Measurements from ENCODE around the gene CCDC102B.
A peak's percentile ranks its signal among the peaks of the same experiment; 100 is the strongest.

Gene CCDC102B

DNA sequence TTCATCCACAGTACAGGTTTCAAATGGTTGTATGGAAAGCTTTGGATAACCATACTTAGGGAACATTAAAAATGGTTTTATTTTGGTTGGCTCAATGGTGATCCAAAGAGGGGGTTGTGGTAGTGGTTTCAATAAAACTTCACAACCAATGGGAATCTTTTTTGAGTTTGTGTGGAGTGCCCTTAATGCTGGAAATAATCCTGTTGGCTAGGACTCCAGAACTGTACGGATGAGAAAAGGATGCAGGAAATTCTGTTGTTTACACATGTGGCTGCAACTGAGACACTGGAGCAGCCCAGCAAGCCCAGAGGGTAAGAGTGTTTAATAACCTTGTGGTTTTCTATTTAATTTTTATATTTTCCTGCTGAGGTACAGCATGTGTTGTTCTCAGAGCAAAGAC lies at the start of gene CCDC102B:
TSS of gene CCDC102B (plus strand) at position 210 of the 400 bp plus-strand sequence. CDS start 38,684 bp downstream, outside the sequence.
- no peaks in the 10 kb centered on the region for H3K36me3 ChIP-seq (ENCODE audit: insufficient read depth, low read length)
- H2AFZ ChIP-seq (ENCODE audit: low read length, unreplicated experiment), result peak within 1 kb of the TSS; percentile 48
- H3K4me1 ChIP-seq (ENCODE audit: control insufficient read depth, insufficient read depth, low read length, unreplicated experiment), result peaks cover 29% of the 10 kb centered on the region
- H3K27ac ChIP-seq (ENCODE audit: low read depth, low read length), result peak within 1 kb of the TSS; percentile 86
- peak within 1 kb of the TSS; percentile 71 for H3K4me3 ChIP-seq (ENCODE audit: low read depth, low read length)
- peaks cover 15% of the 10 kb centered on the region for H3K79me2 ChIP-seq (ENCODE audit: control insufficient read depth, insufficient read depth, low read length, unreplicated experiment)
- H3K27me3 ChIP-seq (ENCODE audit: insufficient read depth, low read length), result no peaks in the 10 kb centered on the region

- Histone ChIP-seq H3K4me1 (ENCODE audit: control insufficient read depth, insufficient read depth, low read length, unreplicated experiment) (no peaks in the 10 kb centered on the region), H3K27me3 (ENCODE audit: insufficient read depth, low read length) (no peaks in the 10 kb centered on the region), H3K4me3 (ENCODE audit: low read depth, low read length) (no peak overlapping the region), H2AFZ (ENCODE audit: low read length, unreplicated experiment) (no peak overlapping the region), H3K36me3 (ENCODE audit: insufficient read depth, low read length) (no peaks in the 10 kb centered on the region), H3K79me2 (ENCODE audit: control insufficient read depth, insufficient read depth, low read length, unreplicated experiment) (no peaks in the 10 kb centered on the region), H3K27ac (ENCODE audit: low read depth, low read length) (no peak overlapping the region)
Observed at GRCh38 chr18:68757126-68757525, 40.8 kb upstream of the CCDC102B start.

DNA sequence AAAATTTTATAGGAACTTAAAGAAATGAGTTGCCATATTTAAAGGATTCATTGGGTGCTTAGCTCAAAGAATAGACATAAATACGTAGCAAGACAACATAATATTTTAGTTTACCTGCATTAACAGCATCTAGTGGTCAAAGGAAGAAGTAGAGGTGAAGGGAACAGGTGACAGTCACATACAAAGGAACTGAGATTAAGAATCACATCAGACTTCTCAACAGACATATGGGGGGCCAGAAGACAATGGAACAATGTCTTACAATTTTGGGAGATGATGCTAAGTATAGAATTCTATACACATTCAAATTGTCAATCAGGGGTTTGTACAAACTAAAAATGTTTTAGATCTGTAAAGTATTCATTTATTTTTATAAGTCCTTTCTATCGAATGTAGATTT lies 38.6 kb upstream of the CCDC102B start:
- Histone ChIP-seq H3K4me1 (ENCODE audit: control insufficient read depth, insufficient read depth, low read length, unreplicated experiment) (peaks cover 19% of the 10 kb centered on the region), H2AFZ (ENCODE audit: low read length, unreplicated experiment) (no peak overlapping the region), H3K4me3 (ENCODE audit: low read depth, low read length) (no peak overlapping the region), H3K27me3 (ENCODE audit: insufficient read depth, low read length) (no peaks in the 10 kb centered on the region), H3K36me3 (ENCODE audit: insufficient read depth, low read length) (no peaks in the 10 kb centered on the region), H3K79me2 (ENCODE audit: control insufficient read depth, insufficient read depth, low read length, unreplicated experiment) (no peaks in the 10 kb centered on the region), H3K27ac (ENCODE audit: low read depth, low read length) (no peak overlapping the region)

GRCh38 chr18:68763083-68763482 lies 34.8 kb upstream of the CCDC102B start:
- Histone ChIP-seq H3K36me3 (ENCODE audit: insufficient read depth, low read length) (no peaks in the 10 kb centered on the region), H3K79me2 (ENCODE audit: control insufficient read depth, insufficient read depth, low read length, unreplicated experiment) (no peaks in the 10 kb centered on the region), H3K27ac (ENCODE audit: low read depth, low read length) (peak overlapping the region; percentile 93), H2AFZ (ENCODE audit: low read length, unreplicated experiment) (no peak overlapping the region), H3K4me1 (ENCODE audit: control insufficient read depth, insufficient read depth, low read length, unreplicated experiment) (peaks cover 21% of the 10 kb centered on the region), H3K27me3 (ENCODE audit: insufficient read depth, low read length) (no peaks in the 10 kb centered on the region), H3K4me3 (ENCODE audit: low read depth, low read length) (no peak overlapping the region)

DNA sequence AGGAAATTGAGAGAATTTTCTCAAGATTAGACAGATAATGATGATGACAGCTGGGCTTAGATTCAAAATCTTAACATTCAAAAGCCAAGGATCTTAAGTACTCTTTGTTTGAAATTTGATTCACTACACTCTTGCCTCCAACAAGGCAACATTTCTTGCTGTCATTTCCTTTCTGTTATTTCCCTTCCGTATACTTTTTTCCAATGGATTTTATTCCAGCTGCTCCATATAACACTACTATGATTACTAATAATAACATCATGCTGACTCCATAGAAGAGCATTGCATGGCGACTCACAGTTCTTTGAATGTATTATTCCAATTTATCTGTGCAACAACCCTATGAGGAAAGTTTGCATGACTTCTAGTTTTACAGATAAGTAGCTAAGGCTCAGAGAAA lies 33.9 kb upstream of the CCDC102B start:
- Histone ChIP-seq H3K27ac (ENCODE audit: low read depth, low read length) (peak overlapping the region; percentile 93), H3K4me1 (ENCODE audit: control insufficient read depth, insufficient read depth, low read length, unreplicated experiment) (peaks cover 21% of the 10 kb centered on the region), H3K36me3 (ENCODE audit: insufficient read depth, low read length) (no peaks in the 10 kb centered on the region), H2AFZ (ENCODE audit: low read length, unreplicated experiment) (peak overlapping the region; percentile 44), H3K79me2 (ENCODE audit: control insufficient read depth, insufficient read depth, low read length, unreplicated experiment) (no peaks in the 10 kb centered on the region), H3K27me3 (ENCODE audit: insufficient read depth, low read length) (no peaks in the 10 kb centered on the region), H3K4me3 (ENCODE audit: low read depth, low read length) (0 out of 2 replicates have a peak overlapping the region, but pooled peaks have one; percentile 31)

- H2AFZ ChIP-seq (ENCODE audit: low read length, unreplicated experiment), result peak overlapping the region; percentile 52
- peaks cover 5% of the 10 kb centered on the region; the same call in 1 of the 2 replicates for H3K36me3 ChIP-seq (ENCODE audit: insufficient read depth, low read length)
- no peaks in the 10 kb centered on the region for H3K79me2 ChIP-seq (ENCODE audit: control insufficient read depth, insufficient read depth, low read length, unreplicated experiment)
- H3K4me3 ChIP-seq (ENCODE audit: low read depth, low read length), result no peak overlapping the region
- H3K27ac ChIP-seq (ENCODE audit: low read depth, low read length), result no peak overlapping the region
- H3K4me1 ChIP-seq (ENCODE audit: control insufficient read depth, insufficient read depth, low read length, unreplicated experiment), result peaks cover 21% of the 10 kb centered on the region
- no peaks in the 10 kb centered on the region for H3K27me3 ChIP-seq (ENCODE audit: insufficient read depth, low read length)
Observed at GRCh38 chr18:68766433-68766832, 31.4 kb upstream of the CCDC102B start.

DNA sequence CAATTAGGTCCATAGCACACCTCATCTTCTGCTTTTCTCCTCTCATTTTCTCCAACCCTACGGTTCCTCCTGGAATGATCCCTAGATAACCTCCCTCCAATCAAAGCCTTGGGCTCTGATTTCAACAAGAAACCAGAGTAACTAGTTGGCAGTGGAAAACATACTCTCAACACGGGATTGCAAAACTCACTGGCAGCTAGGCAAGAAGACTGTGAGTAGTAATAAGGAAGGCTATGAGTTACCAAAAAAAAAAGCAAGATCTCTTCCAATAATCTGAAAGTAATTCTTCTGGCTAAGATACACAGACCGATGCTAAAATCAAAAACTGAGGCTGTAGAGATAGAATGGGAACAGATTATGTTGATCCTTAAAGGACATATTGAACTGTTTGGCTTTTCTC lies 28.4 kb upstream of the CCDC102B start:
- Histone ChIP-seq H3K4me3 (ENCODE audit: low read depth, low read length) (no peak overlapping the region), H3K27me3 (ENCODE audit: insufficient read depth, low read length) (no peaks in the 10 kb centered on the region), H2AFZ (ENCODE audit: low read length, unreplicated experiment) (no peak overlapping the region), H3K36me3 (ENCODE audit: insufficient read depth, low read length) (peaks cover 5% of the 10 kb centered on the region; the same call in 1 of the 2 replicates), H3K4me1 (ENCODE audit: control insufficient read depth, insufficient read depth, low read length, unreplicated experiment) (peaks cover 3% of the 10 kb centered on the region), H3K27ac (ENCODE audit: low read depth, low read length) (no peak overlapping the region), H3K79me2 (ENCODE audit: control insufficient read depth, insufficient read depth, low read length, unreplicated experiment) (no peaks in the 10 kb centered on the region)

DNA sequence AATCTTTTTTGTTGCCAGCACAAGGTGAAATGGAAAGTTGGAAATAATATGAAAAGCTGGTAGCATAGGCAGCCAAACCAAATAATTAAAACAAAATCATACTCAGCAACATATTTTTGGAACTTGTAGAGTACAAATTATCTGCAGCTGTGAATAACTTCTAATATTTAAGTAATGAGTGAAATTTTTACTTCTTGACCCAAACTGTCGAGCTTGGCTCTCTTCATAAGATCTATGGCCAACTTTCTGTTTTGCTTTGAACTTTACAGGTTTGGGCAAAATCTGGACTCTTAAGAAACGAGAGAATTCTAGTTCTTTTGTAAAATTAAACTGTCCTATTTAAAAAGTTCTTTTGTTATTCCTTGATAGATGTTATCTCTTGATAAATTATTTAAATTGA lies 25.6 kb upstream of the CCDC102B start:
- Histone ChIP-seq H3K4me1 (ENCODE audit: control insufficient read depth, insufficient read depth, low read length, unreplicated experiment) (peaks cover 3% of the 10 kb centered on the region), H2AFZ (ENCODE audit: low read length, unreplicated experiment) (peak overlapping the region; percentile 77), H3K27me3 (ENCODE audit: insufficient read depth, low read length) (no peaks in the 10 kb centered on the region), H3K36me3 (ENCODE audit: insufficient read depth, low read length) (peaks cover 5% of the 10 kb centered on the region; the same call in 1 of the 2 replicates), H3K4me3 (ENCODE audit: low read depth, low read length) (peak overlapping the region; percentile 53), H3K79me2 (ENCODE audit: control insufficient read depth, insufficient read depth, low read length, unreplicated experiment) (no peaks in the 10 kb centered on the region), H3K27ac (ENCODE audit: low read depth, low read length) (no peak overlapping the region)

GRCh38 chr18:68778280-68778886 lies 19.5 kb upstream of the CCDC102B start:
- Histone ChIP-seq H2AFZ (ENCODE audit: low read length, unreplicated experiment) (peak overlapping the region; percentile 55), H3K4me1 (ENCODE audit: control insufficient read depth, insufficient read depth, low read length, unreplicated experiment) (peaks cover 5% of the 10 kb centered on the region), H3K4me3 (ENCODE audit: low read depth, low read length) (no peak overlapping the region)

DNA sequence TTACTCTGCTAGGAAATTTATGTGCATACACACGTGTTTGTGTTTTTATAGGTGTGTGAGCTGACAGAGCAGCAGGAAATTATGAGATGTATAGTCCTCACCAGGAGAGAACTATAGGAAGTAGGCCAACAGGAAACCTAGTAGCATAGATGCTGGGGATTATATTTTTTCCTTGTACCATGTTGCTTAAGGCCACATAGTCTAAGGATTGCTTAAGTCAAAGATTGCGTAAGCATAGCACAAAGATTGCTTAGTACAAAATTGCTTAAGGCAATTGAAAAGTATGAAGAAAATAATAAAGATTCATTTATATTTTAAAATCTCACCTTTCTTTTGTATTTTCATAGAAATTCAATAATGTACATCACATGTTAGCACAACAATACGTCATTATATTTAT lies 18.7 kb upstream of the CCDC102B start:
- Histone ChIP-seq H3K27ac (ENCODE audit: low read depth, low read length) (0 out of 2 replicates have a peak overlapping the region, but pooled peaks have one; percentile 20), H3K36me3 (ENCODE audit: insufficient read depth, low read length) (no peaks in the 10 kb centered on the region), H3K4me1 (ENCODE audit: control insufficient read depth, insufficient read depth, low read length, unreplicated experiment) (peaks cover 5% of the 10 kb centered on the region), H3K27me3 (ENCODE audit: insufficient read depth, low read length) (no peaks in the 10 kb centered on the region), H3K79me2 (ENCODE audit: control insufficient read depth, insufficient read depth, low read length, unreplicated experiment) (no peaks in the 10 kb centered on the region), H3K4me3 (ENCODE audit: low read depth, low read length) (no peak overlapping the region), H2AFZ (ENCODE audit: low read length, unreplicated experiment) (no peak overlapping the region)

More at GRCh38 chr18:68778280-68778886, 19.5 kb upstream of the CCDC102B start:
- Histone ChIP-seq H3K36me3 (ENCODE audit: insufficient read depth, low read length) (no peaks in the 10 kb centered on the region), H3K27me3 (ENCODE audit: insufficient read depth, low read length) (no peaks in the 10 kb centered on the region), H3K27ac (ENCODE audit: low read depth, low read length) (no peak overlapping the region), H3K79me2 (ENCODE audit: control insufficient read depth, insufficient read depth, low read length, unreplicated experiment) (no peaks in the 10 kb centered on the region)

All from ACC112 (cell line).